Measurements from ENCODE around the gene PALM. TPM values are rescaled to one million over a fixed set of nuclear protein-coding genes. Genes with fewer than 3 reads are reported as not detected.

The PALM gene
- total RNA-seq, 1 experiment from 2014 or later = 18.5 TPM

DNA sequence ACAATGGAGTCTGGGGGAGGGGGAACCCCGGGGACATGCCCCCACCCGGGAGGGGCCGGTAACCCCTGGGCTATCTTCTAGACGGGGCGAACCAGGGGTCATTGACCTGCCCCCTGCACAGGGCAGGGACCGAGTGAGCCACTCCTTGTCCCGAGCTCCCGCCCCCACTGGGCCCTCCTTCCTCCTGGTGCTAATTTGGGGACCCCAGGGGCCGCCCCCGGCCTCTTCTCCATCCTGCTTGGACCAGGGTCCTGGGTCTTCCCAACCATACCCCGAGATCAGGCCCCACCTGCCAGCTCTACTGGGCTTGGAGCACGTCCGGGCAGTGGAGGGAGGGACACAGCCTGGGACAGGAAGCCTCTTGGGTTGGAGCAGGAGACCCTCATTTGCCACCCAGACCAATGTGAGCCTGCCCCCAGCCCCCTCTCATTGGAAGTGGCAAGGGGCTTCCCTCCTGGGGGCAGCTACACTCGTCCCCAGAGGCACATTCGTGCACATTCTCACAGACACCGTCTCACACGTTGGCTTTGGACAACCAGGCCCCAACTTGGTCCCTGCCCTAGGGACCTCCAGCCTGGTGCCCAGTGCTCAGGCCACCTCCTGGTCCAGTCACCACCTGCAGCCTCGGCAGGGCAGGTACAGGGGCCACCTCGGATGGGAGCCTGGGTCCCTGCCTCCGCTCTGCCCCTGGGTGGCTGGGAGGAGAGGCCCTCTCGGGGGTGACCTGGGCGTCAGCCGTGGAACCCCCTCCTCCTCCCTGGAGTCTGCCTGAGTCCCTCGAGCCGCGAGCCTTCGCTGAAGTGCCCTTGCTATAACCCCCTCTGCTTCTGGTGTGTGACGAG is 38.9 kb downstream of the PALM start:
- H2BK20ac ChIP-seq (ENCODE audit: low read depth, low read length, poor library complexity, severe bottlenecking) = no peak overlapping the region
- no peak overlapping the region for H2AK5ac ChIP-seq (ENCODE audit: insufficient read length, low read length)
- Mint-ChIP-seq H3K27me3 (ENCODE audit: low read depth) (no peaks in the 10 kb centered on the region), H3K27ac (no peak overlapping the region), H3K4me1 (0 out of 4 replicates have a peak, but pooled peaks cover 0 to 3% of the 10 kb centered on the region in 2 experiments), H3K4me3 (no peak overlapping the region), H3K9me3 (peaks cover 12 to 16% of the 10 kb centered on the region in 2 experiments; a peak in 4 of 5 replicates), H3K36me3 (ENCODE audit: insufficient read depth in 1 of 3, low read depth in 3 of 3) (peaks cover 0 to 11% (median 2%) of the 10 kb centered on the region in 3 experiments; a peak in 4 of 7 replicates)
- no peak overlapping the region for H2BK5ac ChIP-seq (ENCODE audit: insufficient read length, low read length)
- H3K79me2 ChIP-seq (ENCODE audit: insufficient read depth, low read length) = no peaks in the 10 kb centered on the region
- H4K20me1 ChIP-seq (ENCODE audit: control insufficient read depth, insufficient read depth, insufficient read length) = no peaks in the 10 kb centered on the region
- H3K14ac ChIP-seq (ENCODE audit: insufficient read depth, low read length) = no peak overlapping the region
- DNase-seq = no peak
- no peak overlapping the region for H4K5ac ChIP-seq (ENCODE audit: insufficient read length, low read depth, low read length)
- H3K27me3 ChIP-seq (ENCODE audit: insufficient read depth, low read length) = no peaks in the 10 kb centered on the region
- no peak overlapping the region for H2AFZ ChIP-seq (ENCODE audit: low read length)
- H3T11ph ChIP-seq (ENCODE audit: low read length) = no peak overlapping the region
- no peaks in the 10 kb centered on the region for H3K4me1 ChIP-seq (ENCODE audit: insufficient read depth, low read length)
- H2BK15ac ChIP-seq (ENCODE audit: low read depth, low read length) = no peak overlapping the region
- H3K23ac ChIP-seq (ENCODE audit: insufficient read length, low read depth, low read length) = no peak overlapping the region
- no peak overlapping the region for H3K56ac ChIP-seq (ENCODE audit: insufficient read length, low read depth, low read length)
- no peaks in the 10 kb centered on the region for H3K79me1 ChIP-seq (ENCODE audit: insufficient read depth, low read depth, low read length, poor library complexity, severe bottlenecking)
- no peak overlapping the region for H2BK120ac ChIP-seq (ENCODE audit: low read depth, low read length, poor library complexity, severe bottlenecking)
- no peaks in the 10 kb centered on the region for H3K23me2 ChIP-seq (ENCODE audit: insufficient read length, low read depth, low read length, poor library complexity, severe bottlenecking)
- H4K8ac ChIP-seq (replicated peaks; ENCODE audit: insufficient read length, low read depth, low read length) = no peak overlapping the region
- no peak overlapping the region for H3K27ac ChIP-seq (ENCODE audit: insufficient read length, low read depth, low read length)
- H4K91ac ChIP-seq (ENCODE audit: insufficient read length, low read depth, low read length) = no peak overlapping the region
- H3K4me2 ChIP-seq (ENCODE audit: insufficient read depth, insufficient read length, low read length) = no peak overlapping the region
- H2BK12ac ChIP-seq (ENCODE audit: insufficient read length, low read depth, low read length) = no peak overlapping the region
- no peak overlapping the region for H3K18ac ChIP-seq (ENCODE audit: insufficient read length, low read depth, low read length)
- H3K4ac ChIP-seq (ENCODE audit: low read depth, low read length) = no peak overlapping the region
- WGBS (ENCODE audit: extremely low coverage, insufficient read length, low lambda C conversion rate) = no CpG with 5 or more reads among the region's 28 CpGs
- no peak overlapping the region for H3K9ac ChIP-seq (ENCODE audit: extremely low read depth, insufficient read length, low read length)
- TF ChIP-seq, protein P1, sequence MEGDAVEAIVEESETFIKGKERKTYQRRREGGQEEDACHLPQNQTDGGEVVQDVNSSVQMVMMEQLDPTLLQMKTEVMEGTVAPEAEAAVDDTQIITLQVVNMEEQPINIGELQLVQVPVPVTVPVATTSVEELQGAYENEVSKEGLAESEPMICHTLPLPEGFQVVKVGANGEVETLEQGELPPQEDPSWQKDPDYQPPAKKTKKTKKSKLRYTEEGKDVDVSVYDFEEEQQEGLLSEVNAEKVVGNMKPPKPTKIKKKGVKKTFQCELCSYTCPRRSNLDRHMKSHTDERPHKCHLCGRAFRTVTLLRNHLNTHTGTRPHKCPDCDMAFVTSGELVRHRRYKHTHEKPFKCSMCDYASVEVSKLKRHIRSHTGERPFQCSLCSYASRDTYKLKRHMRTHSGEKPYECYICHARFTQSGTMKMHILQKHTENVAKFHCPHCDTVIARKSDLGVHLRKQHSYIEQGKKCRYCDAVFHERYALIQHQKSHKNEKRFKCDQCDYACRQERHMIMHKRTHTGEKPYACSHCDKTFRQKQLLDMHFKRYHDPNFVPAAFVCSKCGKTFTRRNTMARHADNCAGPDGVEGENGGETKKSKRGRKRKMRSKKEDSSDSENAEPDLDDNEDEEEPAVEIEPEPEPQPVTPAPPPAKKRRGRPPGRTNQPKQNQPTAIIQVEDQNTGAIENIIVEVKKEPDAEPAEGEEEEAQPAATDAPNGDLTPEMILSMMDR (conservative IDR thresholded peaks at IDR 0.05) = no peak
- no peaks in the 10 kb centered on the region for H3K9me3 ChIP-seq (ENCODE audit: control insufficient read depth, low read depth, low read length)
